Tongue (tissue), 3 donors: Measurements from ENCODE around the gene EIF4E1B. TPM values are rescaled to one million over a fixed set of nuclear protein-coding genes. Genes with fewer than 3 reads are reported as not detected.

Source experiments
- DNase-seq: peaks from one replicate; pipeline ENCODE4 v3.0.0-alpha.2; 2015
- small RNA-seq: library from RNA; depleted of rRNA; stranded (forward); fragments of <200 nt; gene quantifications from one replicate; pipeline ENCODE3, GENCODE V24; 2014; ENCODE audit warnings: low replicate concordance
- total RNA-seq: library from RNA; depleted of rRNA; stranded (reverse); fragments of >200 nt; gene quantifications from one replicate; pipeline ENCODE4 v1.2.3, GENCODE V29; 2014

EIF4E1B gene
- total RNA-seq, 1 donor from 2014 or later = not detected

- DNase-seq = peak; percentile 42
Observed at GRCh38 chr5:176692839-176693476, 62.5 kb downstream of the EIF4E1B start.

GRCh38 chr5:176693477-176693851 lies 63.0 kb downstream of the EIF4E1B start:
- DNase-seq = no peak

- DNase-seq = no peak
Observed at GRCh38 chr5:176694146-176694545, 63.7 kb downstream of the EIF4E1B start.

- DNase-seq = no peak
Observed at GRCh38 chr5:176694631-176695030, 64.2 kb downstream of the EIF4E1B start.

GRCh38 chr5:176695073-176695472 lies 64.6 kb downstream of the EIF4E1B start:
- DNase-seq = no peak

Small RNA genes within 50 kb of the gene (small RNA-seq; reads per million reads assigned to genes)
- gene MIR4281 = not detected

Other genes starting within 250 kb of the EIF4E1B start
- gene NOP16, start 242.1 kb upstream of the EIF4E1B start, total RNA-seq = 4.6 TPM
- gene HIGD2A, start 241.9 kb upstream of the EIF4E1B start, total RNA-seq = 90.5 TPM
- 84.7 TPM for gene CLTB, start 214.1 kb upstream of the EIF4E1B start, total RNA-seq
- 24.2 TPM for gene FAF2, start 182.3 kb upstream of the EIF4E1B start, total RNA-seq
- gene RNF44, start 93.3 kb upstream of the EIF4E1B start, total RNA-seq = 12.3 TPM
- gene CDHR2, start 81.3 kb upstream of the EIF4E1B start, total RNA-seq = not detected
- gene GPRIN1, start 20.5 kb upstream of the EIF4E1B start, total RNA-seq = 0.72 TPM
- gene SNCB, start 141 bp upstream of the EIF4E1B start, total RNA-seq = not detected
- gene TSPAN17, start 16.8 kb downstream of the EIF4E1B start, total RNA-seq = 20.5 TPM
- gene UNC5A, start 179.9 kb downstream of the EIF4E1B start, total RNA-seq = 0.41 TPM